ENCODE measurements around the gene C19orf67. TPM values are rescaled to one million over a fixed set of nuclear protein-coding genes. Genes with fewer than 3 reads are reported as not detected.

The C19orf67 gene
- total and polyA plus RNA-seq, 2 donors (not counting 1 experiment from before 2014, with no cell fraction given), result 1.2 TPM; not detected in 1

DNA sequence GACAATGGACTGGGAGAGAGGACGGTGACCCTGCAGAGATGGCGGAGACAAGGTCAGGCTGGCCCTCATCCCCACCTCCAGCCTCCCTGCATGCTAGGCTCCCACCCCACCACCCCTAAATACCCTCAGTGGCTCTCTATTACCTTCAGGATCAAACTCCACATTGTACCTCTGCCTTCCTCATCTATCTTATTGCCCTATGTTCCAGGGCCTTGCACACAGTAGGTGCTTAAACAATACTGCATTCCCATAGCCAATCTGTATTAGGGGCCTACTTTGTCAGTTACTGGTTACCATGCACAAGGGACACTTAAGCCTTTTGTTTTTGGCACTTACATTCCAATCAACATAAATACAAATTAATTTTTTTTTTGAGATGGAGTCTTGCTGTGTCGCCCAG is 30.2 kb downstream of the C19orf67 start:
- Mint-ChIP-seq H3K4me1 (peaks cover 18% of the 10 kb centered on the region), H3K4me3 (no peak overlapping the region), H3K27me3 (peaks cover 32% of the 10 kb centered on the region), H3K9me3 (ENCODE audit: insufficient read depth) (no peaks in the 10 kb centered on the region), H3K27ac (no peak overlapping the region)
- CTCF ChIA-PET, result interaction anchor here (0.6 to 1.4 kb wide), 2 partner anchors 8 to 152 kb away, joined by 3 to 4 read pairs; no protein-coding TSS in a partner anchor
- intact Hi-C loops (cut with micrococcal nuclease), result no loop called here
- TF ChIP-seq EZH2 (IDR thresholded peaks at IDR 0.05; ENCODE audit: borderline replicate concordance, insufficient read depth, low read depth, low read length, poor library complexity, severe bottlenecking) (no peak), CTCF (IDR thresholded peaks at IDR 0.05) (no peak)
- Histone ChIP-seq H3K9ac (ENCODE audit: low read length) (no peak overlapping the region), H3K4me2 (replicated peaks; ENCODE audit: low read depth, low read length, poor library complexity, severe bottlenecking) (no peak overlapping the region), H3K9me3 (ENCODE audit: control extremely low read depth in 1 of 3, control insufficient read depth in 2 of 3, insufficient read depth in 1 of 3, low read length in 2 of 3) (peaks cover 0 to 14% (median 0%) of the 10 kb centered on the region in 3 donors), H4K20me1 (ENCODE audit: control insufficient read depth, insufficient read depth, low read length, poor library complexity, severe bottlenecking) (peaks cover 7% of the 10 kb centered on the region), H3K27me3 (replicated peaks in 1 of 4; ENCODE audit: control extremely low read depth in 1 of 4, control insufficient read depth in 3 of 4, insufficient read depth in 4 of 4, low read length in 3 of 4) (peaks cover 0 to 40% (median 26%) of the 10 kb centered on the region in 4 experiments), H3K36me3 (replicated peaks in 1 of 2; ENCODE audit: control extremely low read depth in 1 of 2, control insufficient read depth in 1 of 2, extremely low read depth in 1 of 2, insufficient read depth in 2 of 2, low read length in 1 of 2) (peaks cover 7 to 24% of the 10 kb centered on the region in 2 experiments), H2AFZ (ENCODE audit: insufficient read depth, low read depth, low read length, poor library complexity, severe bottlenecking) (no peak overlapping the region), H3K4me1 (ENCODE audit: control insufficient read depth in 2 of 2, insufficient read depth in 2 of 2, low read length in 2 of 2) (peaks cover 18 to 22% of the 10 kb centered on the region in 2 donors), H3K27ac (ENCODE audit: low read length in 2 of 2) (no peak overlapping the region), H3K79me2 (ENCODE audit: control insufficient read depth, insufficient read depth, low read length) (no peaks in the 10 kb centered on the region), H3K4me3 (ENCODE audit: control extremely low read depth in 1 of 5, extremely low read depth in 1 of 5, insufficient read depth in 1 of 5, low read depth in 2 of 5, low read length in 4 of 5) (no peak overlapping the region)
- DNase-seq (no peak), ATAC-seq (ENCODE audit: low read depth) (no peak)
- POLR2A ChIA-PET, result no interaction called here
- WGBS (ENCODE audit: insufficient coverage), result 100% methylated on average over 3 of the region's 3 CpGs

GRCh38 chr19:14054721-14055120 is 30.9 kb downstream of the C19orf67 start:
- WGBS (ENCODE audit: insufficient coverage), result 27% methylated on average over 6 of the region's 11 CpGs
- peaks cover 7% of the 10 kb centered on the region for H4K20me1 ChIP-seq (ENCODE audit: control insufficient read depth, insufficient read depth, low read length, poor library complexity, severe bottlenecking)
- ChIA-PET POLR2A (interaction anchor here (0.6 kb wide), 1 partner anchor 16 kb away, joined by 3 read pairs; no protein-coding TSS in a partner anchor), CTCF (interaction anchor here (0.6 to 1.0 kb wide), 2 partner anchors 23 to 62 kb away, joined by 3 read pairs; partner anchors contain the start of gene IL27RA)
- TF ChIP-seq CTCF (IDR thresholded peaks at IDR 0.05) (no peak), EZH2 (IDR thresholded peaks at IDR 0.05; ENCODE audit: borderline replicate concordance, insufficient read depth, low read depth, low read length, poor library complexity, severe bottlenecking) (no peak)
- Mint-ChIP-seq H3K27ac (no peak overlapping the region), H3K4me1 (peaks cover 18% of the 10 kb centered on the region), H3K27me3 (peaks cover 25% of the 10 kb centered on the region), H3K9me3 (ENCODE audit: insufficient read depth) (no peaks in the 10 kb centered on the region), H3K4me3 (no peak overlapping the region)
- H3K9me3 ChIP-seq (ENCODE audit: control extremely low read depth in 1 of 3, control insufficient read depth in 2 of 3, insufficient read depth in 1 of 3, low read length in 2 of 3), result peaks cover 0 to 14% (median 0%) of the 10 kb centered on the region in 3 donors
- ATAC-seq (ENCODE audit: low read depth), result no peak
- no peak overlapping the region for H2AFZ ChIP-seq (ENCODE audit: insufficient read depth, low read depth, low read length, poor library complexity, severe bottlenecking)
- H3K27me3 ChIP-seq (replicated peaks in 1 of 4; ENCODE audit: control extremely low read depth in 1 of 4, control insufficient read depth in 3 of 4, insufficient read depth in 4 of 4, low read length in 3 of 4), result peaks cover 0 to 34% (median 22%) of the 10 kb centered on the region in 4 experiments
- intact Hi-C loops (cut with micrococcal nuclease), result no loop called here
- no peak overlapping the region for H3K4me3 ChIP-seq (ENCODE audit: control extremely low read depth in 1 of 5, extremely low read depth in 1 of 5, insufficient read depth in 1 of 5, low read depth in 2 of 5, low read length in 4 of 5)
- H3K9ac ChIP-seq (ENCODE audit: low read length), result no peak overlapping the region
- no peak overlapping the region for H3K4me2 ChIP-seq (replicated peaks; ENCODE audit: low read depth, low read length, poor library complexity, severe bottlenecking)
- peaks cover 7 to 30% of the 10 kb centered on the region in 2 experiments for H3K36me3 ChIP-seq (replicated peaks in 1 of 2; ENCODE audit: control extremely low read depth in 1 of 2, control insufficient read depth in 1 of 2, extremely low read depth in 1 of 2, insufficient read depth in 2 of 2, low read length in 1 of 2)
- H3K27ac ChIP-seq (ENCODE audit: low read length in 2 of 2), result no peak overlapping the region
- no peak for DNase-seq
- peaks cover 18 to 22% of the 10 kb centered on the region in 2 donors for H3K4me1 ChIP-seq (ENCODE audit: control insufficient read depth in 2 of 2, insufficient read depth in 2 of 2, low read length in 2 of 2)
- no peaks in the 10 kb centered on the region for H3K79me2 ChIP-seq (ENCODE audit: control insufficient read depth, insufficient read depth, low read length)

Measured in B cell (primary cell).